ENCODE results near the gene HMG20A. TPM values are rescaled to one million over a fixed set of nuclear protein-coding genes. Genes with fewer than 3 reads are reported as not detected.

Gene HMG20A
- total and polyA plus RNA-seq, 3 experiments from 2014 or later = 28.5 to 46.6 (median 34.0) TPM

- H3K27ac Mint-ChIP-seq = no peak overlapping the region
- POLR2A ChIA-PET = no interaction called here
- Histone ChIP-seq H3K4me1 (ENCODE audit: insufficient read depth, low read length) (peaks cover under 1% of the 10 kb centered on the region), H3K27ac (ENCODE audit: low read depth, low read length) (no peak overlapping the region), H3K4me3 (ENCODE audit: low read length) (no peak overlapping the region), H3K36me3 (ENCODE audit: insufficient read depth, low read length) (no peaks in the 10 kb centered on the region), H3K9me3 (ENCODE audit: low read length) (no peaks in the 10 kb centered on the region), H3K27me3 (ENCODE audit: insufficient read depth, low read length, poor library complexity, severe bottlenecking) (no peaks in the 10 kb centered on the region)
- CTCF ChIA-PET = interaction anchor here (0.9 to 1.0 kb wide), 2 partner anchors 81 to 127 kb away, joined by 3 read pairs; no protein-coding TSS in a partner anchor
- H3K36me3 Mint-ChIP-seq = peaks cover 0 to 13% (median 0%) of the 10 kb centered on the region in 3 donors
- no peak for DNase-seq
- H3K4me1 Mint-ChIP-seq = peaks cover 14 to 21% (median 20%) of the 10 kb centered on the region in 3 donors
- no peaks in the 10 kb centered on the region for H3K9me3 Mint-ChIP-seq
- H3K4me3 Mint-ChIP-seq = no peak overlapping the region
- H3K27me3 Mint-ChIP-seq = peaks cover 0 to 5% of the 10 kb centered on the region in 2 donors
Observed at GRCh38 chr15:77416148-77416455, 4.6 kb upstream of the HMG20A start.

- Mint-ChIP-seq H3K9me3 (no peaks in the 10 kb centered on the region), H3K36me3 (peaks cover 0 to 16% (median 0%) of the 10 kb centered on the region in 3 donors), H3K27me3 (peaks cover 0 to 5% of the 10 kb centered on the region in 2 donors), H3K4me1 (peaks cover 21 to 29% (median 29%) of the 10 kb centered on the region in 3 donors), H3K27ac (no peak overlapping the region), H3K4me3 (peak overlapping the region in 1 of 7 donors; percentile 97)
- Histone ChIP-seq H3K4me3 (ENCODE audit: low read length) (no peak overlapping the region), H3K36me3 (ENCODE audit: insufficient read depth, low read length) (no peaks in the 10 kb centered on the region), H3K27ac (ENCODE audit: low read depth, low read length) (no peak overlapping the region), H3K27me3 (ENCODE audit: insufficient read depth, low read length, poor library complexity, severe bottlenecking) (no peaks in the 10 kb centered on the region), H3K9me3 (ENCODE audit: low read length) (no peaks in the 10 kb centered on the region), H3K4me1 (ENCODE audit: insufficient read depth, low read length) (peaks cover 9% of the 10 kb centered on the region)
- ChIA-PET CTCF (interaction anchor here (0.9 to 1.0 kb wide), 2 partner anchors 80 to 126 kb away, joined by 3 read pairs; no protein-coding TSS in a partner anchor), POLR2A (no interaction called here)
- no peak for DNase-seq
Observed at GRCh38 chr15:77416954-77417353, 3.7 kb upstream of the HMG20A start.

GRCh38 chr15:77417602-77418001, 3.1 kb upstream of the HMG20A start:
- Histone ChIP-seq H3K36me3 (ENCODE audit: insufficient read depth, low read length) (no peaks in the 10 kb centered on the region), H3K4me1 (ENCODE audit: insufficient read depth, low read length) (peaks cover 10% of the 10 kb centered on the region), H3K27ac (ENCODE audit: low read depth, low read length) (no peak overlapping the region), H3K4me3 (ENCODE audit: low read length) (no peak overlapping the region), H3K27me3 (ENCODE audit: insufficient read depth, low read length, poor library complexity, severe bottlenecking) (no peaks in the 10 kb centered on the region), H3K9me3 (ENCODE audit: low read length) (no peaks in the 10 kb centered on the region)
- Mint-ChIP-seq H3K4me1 (peaks cover 22 to 32% (median 32%) of the 10 kb centered on the region in 3 donors), H3K36me3 (peaks cover 0 to 16% (median 0%) of the 10 kb centered on the region in 3 donors), H3K27ac (no peak overlapping the region), H3K4me3 (peak overlapping the region in 4 of 7 donors; percentile 96 to 98 (median 97)), H3K9me3 (no peaks in the 10 kb centered on the region), H3K27me3 (peaks cover 0 to 5% of the 10 kb centered on the region in 2 donors)
- DNase-seq = no peak
- CTCF ChIA-PET = no interaction called here
- POLR2A ChIA-PET = no interaction called here

- Histone ChIP-seq H3K4me1 (ENCODE audit: insufficient read depth, low read length) (peaks cover 10% of the 10 kb centered on the region), H3K4me3 (ENCODE audit: low read length) (peak overlapping the region; percentile 57), H3K9me3 (ENCODE audit: low read length) (no peaks in the 10 kb centered on the region), H3K27ac (ENCODE audit: low read depth, low read length) (no peak overlapping the region), H3K27me3 (ENCODE audit: insufficient read depth, low read length, poor library complexity, severe bottlenecking) (no peaks in the 10 kb centered on the region), H3K36me3 (ENCODE audit: insufficient read depth, low read length) (no peaks in the 10 kb centered on the region)
- Mint-ChIP-seq H3K27me3 (peaks cover 0 to 5% of the 10 kb centered on the region in 2 donors), H3K9me3 (no peaks in the 10 kb centered on the region), H3K36me3 (peaks cover 0 to 16% (median 0%) of the 10 kb centered on the region in 3 donors), H3K4me3 (peak overlapping the region; percentile 86 to 98 (median 97)), H3K4me1 (peaks cover 28 to 40% (median 37%) of the 10 kb centered on the region in 3 donors), H3K27ac (peak overlapping the region in 7 of 8 donors; percentile 77 to 99 (median 94))
- POLR2A ChIA-PET = interaction anchor here (1.0 to 1.1 kb wide), 2 partner anchors 9 to 420 kb away, joined by 3 to 5 read pairs; no protein-coding TSS in a partner anchor
- no peak for DNase-seq
- CTCF ChIA-PET = interaction anchor here (1.1 kb wide), 1 partner anchor 8 kb away, joined by 7 read pairs; no protein-coding TSS in a partner anchor
Observed at GRCh38 chr15:77418391-77418965, 2.2 kb upstream of the HMG20A start.

- DNase-seq = peak; percentile 5 to 58 (median 14)
- POLR2A ChIA-PET = interaction anchor here (1.0 to 1.1 kb wide), 2 partner anchors 9 to 420 kb away, joined by 3 to 5 read pairs; no protein-coding TSS in a partner anchor
Observed at GRCh38 chr15:77418966-77419835, 1.5 kb upstream of the HMG20A start.

GRCh38 chr15:77419836-77420609, 665 bp upstream of the HMG20A start, which contains the start of gene PEAK1:
PEAK1 (minus strand) TSS chr15:77420104; CDS start chr15:77181926, 238,178 bp downstream.
- POLR2A ChIA-PET = interaction anchor here (0.6 to 0.7 kb wide), 2 partner anchors 405 to 881 kb away, joined by 3 to 4 read pairs; no protein-coding TSS in a partner anchor
- H3K27me3 Mint-ChIP-seq = peaks cover 0 to 5% of the 10 kb centered on the region in 2 donors
- H3K27ac Mint-ChIP-seq = peak within 1 kb of the TSS; percentile 96 to 99 (median 99)
- H3K27ac ChIP-seq (ENCODE audit: low read depth, low read length) = peak within 1 kb of the TSS; percentile 91
- peaks cover 0 to 18% (median 0%) of the 10 kb centered on the region in 3 donors for H3K36me3 Mint-ChIP-seq
- peak; percentile 98 to 100 (median 100) for DNase-seq
- H3K4me1 ChIP-seq (ENCODE audit: insufficient read depth, low read length) = peaks cover 10% of the 10 kb centered on the region
- no peaks in the 10 kb centered on the region for H3K9me3 ChIP-seq (ENCODE audit: low read length)
- peaks cover 42 to 56% (median 52%) of the 10 kb centered on the region in 3 donors for H3K4me1 Mint-ChIP-seq
- H3K4me3 ChIP-seq (ENCODE audit: low read length) = peak within 1 kb of the TSS; percentile 99
- CTCF ChIA-PET = interaction anchor here (1.0 to 1.1 kb wide), 2 partner anchors 10 to 11 kb away, joined by 4 to 7 read pairs; no protein-coding TSS in a partner anchor
- H3K27me3 ChIP-seq (ENCODE audit: insufficient read depth, low read length, poor library complexity, severe bottlenecking) = no peaks in the 10 kb centered on the region
- H3K9me3 Mint-ChIP-seq = no peaks in the 10 kb centered on the region
- no peaks in the 10 kb centered on the region for H3K36me3 ChIP-seq (ENCODE audit: insufficient read depth, low read length)
- H3K4me3 Mint-ChIP-seq = peak within 1 kb of the TSS; percentile 96 to 98 (median 98)

More at GRCh38 chr15:77418966-77419835, 1.5 kb upstream of the HMG20A start:
- CTCF ChIA-PET = interaction anchor here (1.0 to 1.1 kb wide), 2 partner anchors 9 to 10 kb away, joined by 4 to 7 read pairs; no protein-coding TSS in a partner anchor
- Mint-ChIP-seq H3K4me1 (peaks cover 34 to 47% (median 44%) of the 10 kb centered on the region in 3 donors), H3K27ac (peak overlapping the region; percentile 16 to 99 (median 94)), H3K4me3 (peak overlapping the region; percentile 86 to 98 (median 97)), H3K27me3 (peaks cover 0 to 5% of the 10 kb centered on the region in 2 donors), H3K36me3 (peaks cover 0 to 16% (median 0%) of the 10 kb centered on the region in 3 donors), H3K9me3 (no peaks in the 10 kb centered on the region)
- Histone ChIP-seq H3K27me3 (ENCODE audit: insufficient read depth, low read length, poor library complexity, severe bottlenecking) (no peaks in the 10 kb centered on the region), H3K4me1 (ENCODE audit: insufficient read depth, low read length) (peaks cover 10% of the 10 kb centered on the region), H3K4me3 (ENCODE audit: low read length) (peak overlapping the region; percentile 57), H3K36me3 (ENCODE audit: insufficient read depth, low read length) (no peaks in the 10 kb centered on the region), H3K9me3 (ENCODE audit: low read length) (no peaks in the 10 kb centered on the region), H3K27ac (ENCODE audit: low read depth, low read length) (peak overlapping the region; percentile 25)

- peak overlapping the region; percentile 68 to 99 (median 98) for H3K27ac Mint-ChIP-seq
- ChIA-PET POLR2A (interaction anchor here (0.7 kb wide), 1 partner anchor 492 kb away, joined by 3 read pairs; no protein-coding TSS in a partner anchor), CTCF (interaction anchor here (0.6 to 0.9 kb wide), 4 partner anchors 10 to 408 kb away, joined by 3 to 4 read pairs (median 4); no protein-coding TSS in a partner anchor)
- Histone ChIP-seq H3K36me3 (ENCODE audit: insufficient read depth, low read length) (no peaks in the 10 kb centered on the region), H3K9me3 (ENCODE audit: low read length) (no peaks in the 10 kb centered on the region), H3K4me3 (ENCODE audit: low read length) (peak overlapping the region; percentile 99), H3K27me3 (ENCODE audit: insufficient read depth, low read length, poor library complexity, severe bottlenecking) (no peaks in the 10 kb centered on the region), H3K4me1 (ENCODE audit: insufficient read depth, low read length) (peaks cover 12% of the 10 kb centered on the region), H3K27ac (ENCODE audit: low read depth, low read length) (peak overlapping the region; percentile 91)
- peak in 1 of 5 donors; percentile 39 for DNase-seq
- H3K4me1 Mint-ChIP-seq = peaks cover 51 to 69% (median 65%) of the 10 kb centered on the region in 3 donors
- H3K27me3 Mint-ChIP-seq = peaks cover 0 to 5% of the 10 kb centered on the region in 2 donors
- H3K36me3 Mint-ChIP-seq = peaks cover 0 to 19% (median 0%) of the 10 kb centered on the region in 3 donors
- peak overlapping the region; percentile 93 to 98 (median 97) for H3K4me3 Mint-ChIP-seq
- no peaks in the 10 kb centered on the region for H3K9me3 Mint-ChIP-seq
Observed at GRCh38 chr15:77421370-77421700, 647 bp downstream of the HMG20A start.
